Measurements from ENCODE around the gene CEP112. TPM values are rescaled to one million over a fixed set of nuclear protein-coding genes. Genes with fewer than 3 reads are reported as not detected.

The CEP112 gene
- total RNA-seq, 1 experiment from 2014 or later, result 6.1 TPM

- ATAC-seq (no peak), DNase-seq (ENCODE audit: low spot score) (no peak)
- no peaks in the 10 kb centered on the region for H3K9me3 Mint-ChIP-seq
- ChIA-PET POLR2A (no interaction called here), CTCF (no interaction called here)
- H3K27me3 Mint-ChIP-seq (ENCODE audit: low read depth), result no peaks in the 10 kb centered on the region
- H3K4me3 Mint-ChIP-seq, result no peak overlapping the region
- H3K36me3 Mint-ChIP-seq, result no peaks in the 10 kb centered on the region
- H3K27ac Mint-ChIP-seq, result no peak overlapping the region
- H3K4me1 Mint-ChIP-seq, result no peaks in the 10 kb centered on the region
- TF ChIP-seq NR3C1 (CRISPR knock-in tag; conservative IDR thresholded peaks at IDR 0.05; ENCODE audit: low read depth) (no peak), ZNF532 (CRISPR knock-in tag; IDR thresholded peaks at IDR 0.05; ENCODE audit: borderline replicate concordance) (no peak), MXD4 (CRISPR knock-in tag; IDR thresholded peaks at IDR 0.05; ENCODE audit: borderline replicate concordance) (no peak), ESRRA (CRISPR knock-in tag; IDR thresholded peaks at IDR 0.05; ENCODE audit: borderline replicate concordance) (no peak), ETV6 (CRISPR knock-in tag; IDR thresholded peaks at IDR 0.05) (no peak), SMAD4 (CRISPR knock-in tag; IDR thresholded peaks at IDR 0.05) (no peak), CBFB (CRISPR knock-in tag; IDR thresholded peaks at IDR 0.05; ENCODE audit: low read depth) (no peak)
Observed at GRCh38 chr17:66171692-66172091, 20.2 kb downstream of the CEP112 start.

GRCh38 chr17:66171172-66171571, 20.8 kb downstream of the CEP112 start:
- Mint-ChIP-seq H3K4me1 (no peaks in the 10 kb centered on the region), H3K4me3 (no peak overlapping the region), H3K27ac (no peak overlapping the region), H3K36me3 (no peaks in the 10 kb centered on the region), H3K27me3 (ENCODE audit: low read depth) (no peaks in the 10 kb centered on the region), H3K9me3 (no peaks in the 10 kb centered on the region)
- no peak for ATAC-seq
- ChIA-PET POLR2A (no interaction called here), CTCF (no interaction called here)
- no peak for TF ChIP-seq ARID4B (CRISPR knock-in tag; IDR thresholded peaks at IDR 0.05; ENCODE audit: borderline replicate concordance)
- DNase-seq (ENCODE audit: low spot score), result no peak

- Mint-ChIP-seq H3K4me1 (no peaks in the 10 kb centered on the region), H3K27ac (no peak overlapping the region)
- TF ChIP-seq ZMAT4 (CRISPR knock-in tag; IDR thresholded peaks at IDR 0.05), result no peak
- no peak for TF ChIP-seq ERG (CRISPR knock-in tag; IDR thresholded peaks at IDR 0.05)
- no peak for TF ChIP-seq NFE2L1 (CRISPR knock-in tag; IDR thresholded peaks at IDR 0.05)
- TF ChIP-seq NR2C2 (CRISPR knock-in tag; IDR thresholded peaks at IDR 0.05), result no peak
- no peak for TF ChIP-seq ZNF396 (CRISPR knock-in tag; IDR thresholded peaks at IDR 0.05; ENCODE audit: borderline replicate concordance)
- no peak for TF ChIP-seq STAT6 (CRISPR knock-in tag; conservative IDR thresholded peaks at IDR 0.05; ENCODE audit: low read depth)
- no peak for TF ChIP-seq FOXP4 (CRISPR knock-in tag; IDR thresholded peaks at IDR 0.05)
Observed at GRCh38 chr17:66169839-66170238, 22.1 kb downstream of the CEP112 start.

More at GRCh38 chr17:66169839-66170238, 22.1 kb downstream of the CEP112 start:
- no peak for DNase-seq (ENCODE audit: low spot score)
- H3K4me3 Mint-ChIP-seq, result no peak overlapping the region
- ChIA-PET POLR2A (no interaction called here), CTCF (no interaction called here)
- H3K27me3 Mint-ChIP-seq (ENCODE audit: low read depth), result no peaks in the 10 kb centered on the region
- no peak for ATAC-seq
- H3K9me3 Mint-ChIP-seq, result no peaks in the 10 kb centered on the region
- H3K36me3 Mint-ChIP-seq, result no peaks in the 10 kb centered on the region

Measured in WTC11 (cell line).